Activated CD4-positive, alpha-beta T cell treated with anti-CD3 and anti-CD28 coated beads, Interleukin-2, amount 10 ng/mL, durations not matched to agents 7 days and 5 days (primary cell): ENCODE results near the gene CTIF. TPM values are rescaled to one million over a fixed set of nuclear protein-coding genes. Genes with fewer than 3 reads are reported as not detected.

Experiments used
- CTCF ChIA-PET: fragments of 350-600 bp; sonication (Branson Sonifier 250); formaldehyde crosslinking; loops from one replicate; lab custom pipeline; 2021; ENCODE audit warnings: antibody characterized with exemption; lab: Charles Lee
- POLR2A ChIA-PET: fragments of 350-600 bp; sonication (Branson Sonifier 250); formaldehyde crosslinking; loops from one replicate; lab custom pipeline; 2021; ENCODE audit warnings: antibody characterized with exemption; lab: Charles Lee
- DNase-seq: peaks from one replicate; pipeline ENCODE4 v3.0.0-alpha.2; 2020
- H3K27ac Mint-ChIP-seq: one replicate; pipeline ENCODE4 v1.8.0; 2021; ENCODE audit warnings: mild to moderate bottlenecking, moderate library complexity, mixed read lengths
- H3K27me3 Mint-ChIP-seq: one replicate; pipeline ENCODE4 v1.8.0; 2021; ENCODE audit warnings: mixed read lengths
- H3K36me3 Mint-ChIP-seq: one replicate; pipeline ENCODE4 v1.8.0; 2021; ENCODE audit warnings: low read depth, mixed read lengths
- H3K4me1 Mint-ChIP-seq: one replicate; pipeline ENCODE4 v1.8.0; 2021; ENCODE audit warnings: mixed read lengths
- H3K4me3 Mint-ChIP-seq: one replicate; pipeline ENCODE4 v1.8.0; 2021; ENCODE audit warnings: mild to moderate bottlenecking, moderate library complexity, mixed read lengths
- H3K9me3 Mint-ChIP-seq: one replicate; pipeline ENCODE4 v1.8.0; 2021; ENCODE audit warnings: mixed read lengths
- total RNA-seq, 2 experiments: library from RNA; stranded (reverse); gene quantifications; one replicate each; pipeline ENCODE4 v1.2.3, GENCODE V29; 2021

The CTIF gene
- total RNA-seq, 2 experiments from 2014 or later: 1.5 to 2.7 TPM

DNA sequence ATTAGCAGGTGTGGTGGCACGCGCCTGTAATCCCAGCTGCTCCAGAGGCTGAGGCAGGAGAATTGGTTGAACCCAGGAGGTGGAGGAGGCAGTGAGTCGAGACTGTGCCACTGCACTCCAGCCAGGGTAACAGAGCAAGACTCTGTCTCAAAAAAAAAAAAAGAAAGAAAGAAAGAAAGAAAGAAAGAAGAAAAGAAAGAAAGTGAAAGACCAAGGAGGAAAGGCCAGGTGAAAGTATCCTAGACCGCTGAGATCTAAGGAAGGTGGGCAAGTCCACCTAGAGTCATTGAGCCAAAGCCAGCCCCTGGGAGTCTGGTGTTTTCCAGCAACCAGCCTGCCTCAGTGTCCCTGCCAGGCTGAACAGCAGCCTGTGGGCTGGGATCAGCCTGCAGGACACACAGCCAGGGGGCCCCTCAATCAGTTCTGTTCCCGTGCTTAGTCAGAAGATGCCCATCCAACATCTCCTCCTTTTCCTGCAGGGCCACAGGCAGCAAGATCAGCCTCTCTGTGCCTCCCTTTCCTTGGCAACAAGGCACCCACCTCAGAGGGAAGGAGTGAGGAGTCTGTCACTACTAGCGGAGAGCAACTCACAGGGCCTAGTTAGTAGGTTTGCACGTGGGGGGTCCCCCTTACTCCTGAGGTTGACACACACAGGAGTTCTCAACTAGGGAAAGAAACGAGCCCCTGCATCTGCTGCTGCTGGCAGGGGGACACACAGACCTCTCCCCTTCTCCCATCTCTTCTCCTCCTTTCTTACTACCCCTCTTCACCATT is 347.9 kb downstream of the CTIF start:
- no peak for DNase-seq
- Mint-ChIP-seq H3K4me1 (no peaks in the 10 kb centered on the region), H3K4me3 (no peak overlapping the region), H3K27ac (no peak overlapping the region), H3K9me3 (no peaks in the 10 kb centered on the region), H3K36me3 (no peaks in the 10 kb centered on the region), H3K27me3 (no peaks in the 10 kb centered on the region)
- ChIA-PET POLR2A (no interaction called here), CTCF (no interaction called here)

- no peak for DNase-seq
- Mint-ChIP-seq H3K9me3 (no peaks in the 10 kb centered on the region), H3K27me3 (no peaks in the 10 kb centered on the region), H3K36me3 (no peaks in the 10 kb centered on the region), H3K27ac (peak overlapping the region; percentile 41), H3K4me3 (no peak overlapping the region), H3K4me1 (no peaks in the 10 kb centered on the region)
- CTCF ChIA-PET: interaction anchor here (1.7 kb wide), 1 partner anchor 14 kb away, joined by 3 read pairs; no protein-coding TSS in a partner anchor
- POLR2A ChIA-PET: no interaction called here
Measured at GRCh38 chr18:48887294-48887904, 348.6 kb downstream of the CTIF start.

GRCh38 chr18:48887905-48888772 is 349.3 kb downstream of the CTIF start:
- Mint-ChIP-seq H3K36me3 (no peaks in the 10 kb centered on the region), H3K27ac (no peak overlapping the region), H3K27me3 (no peaks in the 10 kb centered on the region), H3K9me3 (no peaks in the 10 kb centered on the region), H3K4me1 (no peaks in the 10 kb centered on the region), H3K4me3 (no peak overlapping the region)
- DNase-seq: no peak
- ChIA-PET CTCF (interaction anchor here (0.6 to 1.7 kb wide), 2 partner anchors 15 to 1448 kb away, joined by 3 to 5 read pairs; no protein-coding TSS in a partner anchor), POLR2A (no interaction called here)

DNA sequence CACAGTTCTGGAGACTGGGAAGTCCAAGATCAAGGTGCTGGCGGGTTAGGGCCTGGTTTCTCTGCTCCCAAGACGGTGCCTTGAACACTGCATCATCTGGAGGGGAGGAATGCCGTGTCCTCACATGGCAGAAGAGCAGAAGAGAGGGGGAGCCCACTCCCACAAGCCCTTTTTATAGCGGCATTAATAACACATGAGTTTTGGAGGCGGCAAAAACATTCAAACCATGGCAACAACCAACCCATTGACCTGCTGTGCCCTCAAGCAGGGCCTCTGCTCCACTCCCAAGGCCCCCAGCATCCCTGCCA is 349.9 kb downstream of the CTIF start:
- ChIA-PET POLR2A (no interaction called here), CTCF (interaction anchor here (0.6 to 1.7 kb wide), 2 partner anchors 15 to 1448 kb away, joined by 3 to 5 read pairs; no protein-coding TSS in a partner anchor)
- Mint-ChIP-seq H3K4me1 (no peaks in the 10 kb centered on the region), H3K4me3 (no peak overlapping the region), H3K27me3 (no peaks in the 10 kb centered on the region), H3K9me3 (no peaks in the 10 kb centered on the region), H3K27ac (no peak overlapping the region), H3K36me3 (no peaks in the 10 kb centered on the region)
- DNase-seq: no peak

DNA sequence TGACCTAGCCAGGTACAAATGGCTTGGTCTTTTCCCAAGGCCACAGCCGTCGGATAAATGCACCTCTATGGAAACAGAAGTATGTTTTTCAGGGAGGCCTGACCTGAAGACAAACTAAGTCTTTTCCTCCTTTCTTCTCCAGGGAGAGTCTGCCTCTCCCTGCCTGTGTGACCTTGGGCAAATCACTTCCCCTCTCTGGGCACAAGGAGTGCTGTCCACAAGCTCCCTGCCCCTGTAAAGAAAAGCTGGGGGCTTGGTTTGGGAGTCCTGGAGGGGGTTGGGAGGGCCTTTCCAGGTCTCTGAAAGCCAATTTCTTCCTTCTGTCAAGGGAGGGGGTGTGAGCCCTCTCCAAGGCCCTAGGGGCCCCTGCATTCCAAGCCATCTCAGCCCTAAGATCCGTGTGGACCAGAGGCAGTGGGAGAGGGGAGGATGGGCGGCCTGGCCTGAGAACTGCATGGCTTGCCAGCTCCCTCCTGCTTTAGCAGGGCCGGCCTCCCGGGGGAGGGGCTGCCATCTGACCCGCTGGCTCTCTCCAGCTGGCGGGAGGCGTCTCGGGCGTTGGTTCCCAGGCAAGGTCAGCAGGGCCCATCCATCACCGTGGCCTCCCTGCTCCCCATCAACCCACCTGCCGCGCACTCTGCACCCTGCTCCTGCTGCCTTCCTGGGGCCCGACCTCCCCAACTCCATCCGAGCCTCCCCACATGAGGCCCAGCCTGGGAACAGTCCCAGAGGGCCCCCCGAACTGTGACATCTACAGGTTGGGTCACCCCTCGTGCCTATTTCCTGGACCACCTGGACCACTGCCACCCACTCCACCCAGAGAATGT is 350.5 kb downstream of the CTIF start:
- H3K27ac Mint-ChIP-seq: no peak overlapping the region
- H3K9me3 Mint-ChIP-seq: no peaks in the 10 kb centered on the region
- no peaks in the 10 kb centered on the region for H3K27me3 Mint-ChIP-seq
- H3K36me3 Mint-ChIP-seq: no peaks in the 10 kb centered on the region
- no peaks in the 10 kb centered on the region for H3K4me1 Mint-ChIP-seq
- CTCF ChIA-PET: interaction anchor here (0.6 kb wide), 1 partner anchor 9 kb away, joined by 3 read pairs; no protein-coding TSS in a partner anchor
- no peak for DNase-seq
- POLR2A ChIA-PET: no interaction called here
- no peak overlapping the region for H3K4me3 Mint-ChIP-seq

DNA sequence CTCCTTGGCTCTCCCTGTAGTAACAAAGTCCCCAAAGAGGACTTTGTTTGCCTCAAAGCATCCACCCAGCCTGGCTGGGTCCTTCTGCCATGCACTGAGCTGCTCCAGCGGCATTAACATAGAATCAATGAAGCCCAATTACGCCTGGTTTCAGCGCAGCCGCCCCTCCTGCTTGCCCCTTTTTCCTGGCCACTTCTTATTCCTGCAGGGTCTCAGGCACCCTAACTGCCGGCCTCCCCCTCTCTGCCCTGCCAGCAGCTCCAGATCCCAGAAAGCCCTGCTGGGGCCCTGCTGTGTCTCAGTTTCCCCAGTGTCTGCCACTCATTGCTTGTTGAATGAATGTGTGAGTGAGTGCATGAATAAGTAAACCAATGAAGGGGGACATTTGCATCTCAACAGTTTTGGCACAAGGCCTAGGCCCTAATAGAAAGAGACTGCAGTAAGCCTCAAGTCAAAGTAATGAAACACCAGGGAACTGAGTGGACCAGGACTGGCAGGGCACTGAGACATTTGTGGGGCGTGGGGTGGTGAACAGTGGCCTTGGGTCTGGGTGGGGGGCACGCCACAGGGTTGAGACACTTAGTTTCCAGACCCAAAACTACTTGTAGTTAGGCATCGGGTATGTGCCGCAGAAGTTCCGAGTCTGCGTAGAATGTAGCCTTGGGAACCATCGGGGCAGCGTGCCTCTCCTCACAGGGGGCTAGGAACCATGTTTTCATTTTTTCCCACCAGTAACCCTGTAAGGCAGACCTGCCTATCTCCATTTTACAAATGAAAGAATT is 351.3 kb downstream of the CTIF start:
- Mint-ChIP-seq H3K4me1 (no peaks in the 10 kb centered on the region), H3K4me3 (no peak overlapping the region), H3K27ac (no peak overlapping the region), H3K27me3 (no peaks in the 10 kb centered on the region), H3K9me3 (no peaks in the 10 kb centered on the region), H3K36me3 (no peaks in the 10 kb centered on the region)
- POLR2A ChIA-PET: no interaction called here
- CTCF ChIA-PET: interaction anchor here (0.9 kb wide), 1 partner anchor 32 kb away, joined by 3 read pairs; no protein-coding TSS in a partner anchor
- no peak for DNase-seq

DNA sequence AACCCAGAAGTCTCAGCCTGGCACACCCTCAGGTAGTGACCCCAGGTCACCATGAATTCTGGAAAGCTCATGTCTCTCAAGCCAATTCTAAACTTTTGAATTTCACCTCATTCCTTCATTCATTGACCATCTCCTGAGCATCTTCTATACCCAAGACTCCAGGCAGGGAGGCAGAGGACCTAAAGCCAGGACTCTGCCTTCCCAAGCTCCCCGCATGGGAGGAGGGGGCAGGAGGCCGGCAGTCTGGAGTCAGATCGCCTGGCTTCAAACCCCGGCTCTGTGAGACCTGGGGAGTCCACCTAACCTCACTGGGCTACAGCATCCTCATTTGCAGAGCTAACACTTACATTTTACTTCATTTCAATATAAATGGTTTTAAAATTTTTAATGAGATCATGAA is 352.9 kb downstream of the CTIF start:
- H3K4me1 Mint-ChIP-seq: peaks cover 1% of the 10 kb centered on the region
- ChIA-PET POLR2A (no interaction called here), CTCF (interaction anchor here (1.0 kb wide), 1 partner anchor 14 kb away, joined by 4 read pairs; no protein-coding TSS in a partner anchor)
- H3K36me3 Mint-ChIP-seq: no peaks in the 10 kb centered on the region
- no peaks in the 10 kb centered on the region for H3K9me3 Mint-ChIP-seq
- no peaks in the 10 kb centered on the region for H3K27me3 Mint-ChIP-seq
- DNase-seq: no peak
- no peak overlapping the region for H3K27ac Mint-ChIP-seq
- no peak overlapping the region for H3K4me3 Mint-ChIP-seq

- DNase-seq: no peak
- H3K36me3 Mint-ChIP-seq: no peaks in the 10 kb centered on the region
- no peaks in the 10 kb centered on the region for H3K27me3 Mint-ChIP-seq
- H3K4me3 Mint-ChIP-seq: no peak overlapping the region
- no peak overlapping the region for H3K27ac Mint-ChIP-seq
- ChIA-PET POLR2A (no interaction called here), CTCF (interaction anchor here (1.0 kb wide), 1 partner anchor 15 kb away, joined by 4 read pairs; no protein-coding TSS in a partner anchor)
- H3K9me3 Mint-ChIP-seq: no peaks in the 10 kb centered on the region
- peaks cover 4% of the 10 kb centered on the region for H3K4me1 Mint-ChIP-seq
Measured at GRCh38 chr18:48892146-48892855, 353.5 kb downstream of the CTIF start.

GRCh38 chr18:48893061-48893607 is 354.3 kb downstream of the CTIF start:
- CTCF ChIA-PET: no interaction called here
- Mint-ChIP-seq H3K9me3 (no peaks in the 10 kb centered on the region), H3K4me1 (peaks cover 4% of the 10 kb centered on the region), H3K4me3 (no peak overlapping the region), H3K27me3 (no peaks in the 10 kb centered on the region), H3K27ac (no peak overlapping the region), H3K36me3 (no peaks in the 10 kb centered on the region)
- POLR2A ChIA-PET: no interaction called here
- no peak for DNase-seq

DNA sequence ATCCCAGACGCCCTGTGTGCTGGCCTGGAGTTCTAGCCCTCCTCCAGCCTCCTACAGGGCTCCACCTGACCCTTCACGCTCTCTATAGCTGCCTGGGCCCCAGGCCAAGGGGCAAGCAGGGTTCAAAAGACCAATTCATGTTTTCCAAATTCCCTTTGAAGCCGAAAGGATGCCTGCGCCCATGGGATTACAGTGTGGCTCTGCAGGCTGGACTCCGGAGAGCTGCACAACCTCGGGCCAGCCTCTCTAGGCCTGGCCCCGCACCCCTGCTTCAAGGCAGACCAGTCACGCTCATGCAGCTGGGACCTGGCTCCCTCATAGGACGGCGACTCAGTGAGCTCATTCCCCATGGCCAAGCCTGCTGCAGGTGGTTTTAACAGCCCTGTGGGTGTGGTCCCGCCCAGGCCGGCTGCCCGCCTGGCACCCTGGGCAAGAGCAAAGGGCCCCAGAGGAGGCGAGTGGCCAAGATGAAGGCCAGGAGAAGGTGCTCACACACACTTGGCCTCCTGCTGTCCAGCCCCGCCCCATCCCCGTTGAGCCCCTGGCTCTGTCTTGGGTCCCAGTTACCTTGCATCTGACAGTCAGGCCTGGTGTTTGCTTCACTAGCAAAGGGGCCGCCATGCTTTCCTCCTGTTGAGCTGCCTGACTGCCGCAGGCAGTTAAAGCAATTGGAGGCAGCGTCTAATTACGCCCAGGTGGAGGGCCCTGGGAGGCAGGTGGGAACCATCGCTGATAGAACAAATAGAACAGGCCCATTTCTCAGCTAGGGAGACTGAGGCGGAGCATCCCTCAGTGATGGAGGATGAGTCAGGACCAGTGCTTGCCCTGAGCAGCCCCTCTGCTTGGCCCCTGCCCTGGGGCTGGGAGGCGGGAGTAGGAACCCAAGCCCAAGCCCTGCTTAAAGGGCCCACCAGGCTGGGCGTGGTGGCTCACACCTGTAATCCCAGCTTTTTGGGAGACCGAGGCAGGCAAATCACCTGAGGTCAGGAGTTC is 355.1 kb downstream of the CTIF start:
- Mint-ChIP-seq H3K27ac (no peak overlapping the region), H3K9me3 (peaks cover 3% of the 10 kb centered on the region), H3K4me1 (peaks cover 4% of the 10 kb centered on the region), H3K27me3 (peaks cover 3% of the 10 kb centered on the region), H3K36me3 (no peaks in the 10 kb centered on the region), H3K4me3 (no peak overlapping the region)
- no peak for DNase-seq
- ChIA-PET CTCF (interaction anchor here (1.3 to 1.8 kb wide), 3 partner anchors 10 to 32 kb away, joined by 3 to 5 read pairs (median 4); no protein-coding TSS in a partner anchor), POLR2A (interaction anchor here (0.5 kb wide), 1 partner anchor 13 kb away, joined by 5 read pairs; no protein-coding TSS in a partner anchor)
